SHP77 treated with DMSO at 0.1 percent for 48 hours (cell line): Measurements from ENCODE around the gene SIPA1L3.
A peak's percentile ranks its signal among the peaks of the same experiment; 100 is the strongest.

Experiments
- DNase-seq: peaks from one replicate; lab custom pipeline; 2025; lab: John Stamatoyannopoulos, UW

SIPA1L3 gene

DNA sequence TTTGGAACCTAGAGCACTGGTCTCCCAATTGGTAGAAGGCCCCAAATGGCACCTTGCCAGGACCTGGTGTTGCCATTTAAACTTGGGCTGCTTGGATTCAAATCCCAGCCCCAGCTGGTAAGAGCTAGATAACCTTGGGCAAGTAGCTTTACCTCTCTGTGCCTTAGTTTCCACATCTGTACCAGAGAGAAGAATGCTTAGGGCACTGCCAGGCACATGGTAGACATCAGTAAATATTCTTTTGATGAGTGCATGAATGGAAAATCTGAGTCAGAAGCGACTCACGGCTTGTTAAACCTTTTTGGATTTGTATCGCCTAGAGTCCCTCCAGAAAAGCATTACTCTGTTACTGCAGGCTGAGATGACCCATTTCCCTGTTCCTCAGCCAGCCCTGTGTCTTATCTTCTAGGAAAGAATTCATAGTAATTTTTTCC lies 90.9 kb downstream of the SIPA1L3 start:
- no peak for DNase-seq

DNA sequence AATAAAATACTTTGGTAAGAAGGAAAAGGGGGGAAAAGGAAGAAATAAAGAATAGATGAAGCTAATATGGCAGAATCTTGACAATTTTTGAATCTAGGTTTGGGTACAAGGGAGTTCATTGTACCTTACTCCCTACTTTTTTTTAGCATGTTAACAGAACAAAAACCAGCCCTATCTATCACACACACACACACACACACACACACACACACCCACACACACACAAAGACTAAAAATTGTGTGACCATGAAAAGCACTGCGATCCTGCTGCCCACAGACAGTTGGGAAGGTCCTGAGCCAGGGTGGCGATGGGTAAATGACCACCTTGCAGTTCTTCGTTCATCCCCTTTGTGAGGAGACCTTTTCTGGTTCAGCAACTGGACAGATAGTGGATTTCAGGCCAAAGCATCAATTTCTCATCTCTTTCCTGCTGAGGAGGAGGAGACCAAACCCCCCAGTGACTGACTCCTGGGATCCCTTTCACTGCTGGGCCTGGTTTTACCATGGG lies 91.8 kb downstream of the SIPA1L3 start:
- no peak for DNase-seq

DNA sequence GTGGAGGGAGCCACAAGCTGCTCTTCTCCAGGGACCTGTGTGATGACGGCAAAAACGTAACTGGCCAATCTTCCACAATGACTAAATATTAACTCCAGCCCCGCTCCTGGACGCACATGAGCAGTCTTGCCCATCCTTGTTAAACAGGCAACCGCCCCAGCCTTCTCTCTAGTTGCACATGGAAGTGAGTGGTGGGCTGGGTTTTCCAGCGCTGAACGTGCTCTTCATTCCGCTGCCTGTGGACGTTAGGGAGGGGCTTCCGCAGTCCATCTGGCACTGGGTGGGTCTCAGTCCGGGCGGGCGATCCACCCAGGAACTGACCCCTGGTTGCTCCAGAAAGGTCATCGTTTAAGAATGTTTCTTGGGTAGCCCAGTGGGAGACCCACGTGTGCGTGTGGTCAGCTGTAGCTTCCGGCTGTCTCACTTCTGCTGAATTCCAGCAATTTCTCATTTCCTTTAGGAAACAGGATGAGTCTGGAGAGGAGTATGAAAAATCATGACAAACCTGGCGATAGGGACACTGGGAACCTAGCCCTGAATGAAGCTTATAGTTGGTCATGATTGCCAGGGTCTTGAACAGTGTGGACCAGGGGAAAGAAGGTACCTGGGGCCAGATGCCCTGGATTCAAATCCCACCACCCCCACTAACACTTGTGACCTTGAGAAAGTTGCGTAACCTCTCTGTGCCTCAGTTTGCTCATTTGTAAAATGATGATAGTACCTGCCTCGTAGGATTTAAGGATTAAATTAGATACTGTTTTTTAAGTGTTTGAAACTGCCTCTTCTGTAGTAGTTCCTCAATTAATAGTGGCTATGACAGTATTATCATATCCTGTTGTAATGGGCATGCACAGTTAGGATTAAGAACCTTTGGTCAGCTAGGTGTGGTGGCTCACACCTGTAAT lies 92.6 kb downstream of the SIPA1L3 start:
- DNase-seq, result no peak

DNA sequence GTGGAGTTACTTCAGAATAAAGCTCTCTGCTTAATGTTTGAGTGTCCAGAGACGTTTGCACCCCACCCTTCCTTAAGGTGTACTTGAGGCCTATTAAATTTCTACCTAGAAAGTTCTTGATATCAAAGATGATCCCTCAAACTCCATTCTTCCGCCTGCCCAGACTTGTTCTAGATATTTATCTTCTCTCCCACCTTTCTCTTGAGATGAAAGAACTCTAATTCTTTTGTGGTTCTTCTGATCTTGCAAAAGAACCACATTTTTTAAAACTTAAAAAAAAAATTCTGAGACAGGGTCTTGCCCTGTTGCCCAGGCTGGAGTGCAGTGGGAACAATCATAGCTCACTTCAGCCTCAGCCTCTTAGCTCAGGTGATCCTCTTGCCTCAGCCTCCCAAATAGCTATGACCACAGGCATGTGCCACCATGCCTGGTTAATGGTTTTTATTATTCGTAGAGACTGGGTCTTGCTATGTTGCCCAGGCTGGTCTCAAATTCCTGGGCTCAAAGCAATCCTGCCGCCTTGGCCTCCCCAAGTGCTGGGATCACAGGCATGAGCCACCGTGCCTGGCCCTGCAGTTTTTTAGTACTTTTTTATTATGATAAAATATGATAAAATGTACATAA lies 94.3 kb downstream of the SIPA1L3 start:
- DNase-seq, result no peak

DNA sequence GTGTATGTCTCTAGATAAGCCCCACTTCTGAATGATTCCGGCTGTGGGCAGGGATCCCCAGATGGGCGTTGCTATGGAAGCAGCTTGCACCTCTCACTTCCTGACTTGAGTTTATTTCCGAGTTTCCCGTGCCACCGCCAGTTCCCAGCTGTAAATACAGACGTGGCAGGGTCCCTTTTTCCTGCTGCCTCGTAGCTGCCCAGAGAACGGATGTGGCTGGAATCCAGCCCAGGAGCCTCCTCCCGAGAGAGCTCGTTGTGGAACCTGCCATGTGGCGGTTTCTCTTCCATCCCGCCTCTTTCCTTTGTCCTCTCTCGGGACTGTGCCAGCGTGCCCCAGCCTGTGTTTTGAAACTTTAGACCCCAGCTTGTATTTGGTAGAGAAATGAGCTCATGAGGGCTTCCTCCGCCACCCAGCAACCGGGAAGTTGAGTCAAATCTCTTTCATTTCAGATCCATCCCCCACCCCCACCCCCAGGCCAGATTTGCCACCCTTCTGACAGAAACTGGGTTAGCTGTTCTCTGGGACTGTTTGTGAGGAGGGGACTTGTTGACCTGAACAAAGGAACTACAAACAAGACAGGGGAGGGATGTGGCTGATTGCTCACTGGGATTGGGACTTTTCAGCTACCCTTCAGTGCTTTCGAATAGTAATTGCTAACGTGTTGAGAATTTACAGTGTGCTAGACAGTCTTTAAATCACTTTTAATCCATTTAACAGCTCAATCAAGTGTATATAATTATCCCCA lies 96.6 kb downstream of the SIPA1L3 start:
- DNase-seq, result peak; percentile 92

DNA sequence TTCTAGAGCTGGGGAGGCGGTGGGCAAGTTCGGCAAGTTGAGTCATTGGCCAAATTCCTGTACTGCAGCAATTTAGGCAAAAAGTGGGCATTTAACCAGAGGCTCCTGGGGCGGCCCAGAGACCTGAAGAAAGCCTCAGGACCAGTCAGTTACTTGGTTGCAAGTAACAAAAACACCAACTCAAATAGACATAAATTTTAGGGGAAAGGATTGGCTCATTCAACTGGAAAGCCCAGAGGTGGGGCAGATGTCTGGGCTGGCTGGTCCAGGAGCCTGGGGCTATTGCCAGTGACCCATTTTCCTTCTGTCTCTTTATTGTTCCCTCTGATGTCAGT lies 97.1 kb downstream of the SIPA1L3 start:
- no peak for DNase-seq

DNA sequence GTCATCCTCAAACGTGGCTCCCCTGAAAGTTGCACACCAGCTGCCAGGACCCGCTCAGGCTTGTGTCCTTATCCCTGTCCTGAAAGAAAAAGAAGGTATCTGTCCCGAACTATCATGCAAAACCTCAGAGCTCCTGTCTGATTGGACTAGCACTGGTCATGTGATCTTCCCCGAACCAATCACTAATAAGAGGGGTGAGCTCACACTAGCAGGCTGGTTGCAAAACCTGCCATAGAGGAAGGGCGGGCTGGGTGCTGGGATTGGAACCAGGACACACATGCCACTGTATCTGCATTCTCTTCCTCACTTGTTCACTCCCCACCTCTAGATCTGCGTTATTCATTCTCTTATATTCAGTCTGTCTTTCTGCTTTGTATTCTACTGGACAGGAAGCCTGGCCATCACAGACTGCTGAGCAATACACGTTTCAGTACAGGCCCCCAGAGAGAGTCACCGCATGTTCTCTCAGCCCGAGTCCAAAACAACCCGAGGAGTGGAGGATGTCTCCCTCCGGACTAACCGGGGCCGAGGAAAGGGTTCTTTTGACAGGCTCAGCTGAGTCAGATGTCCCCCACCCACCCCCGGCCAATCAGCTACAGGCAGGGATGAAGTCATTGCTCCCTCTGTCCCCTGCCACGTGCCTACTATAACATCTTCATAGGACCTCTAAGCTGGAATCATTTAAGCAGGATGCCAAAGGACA lies 97.7 kb downstream of the SIPA1L3 start:
- DNase-seq, result peak; percentile 97

DNA sequence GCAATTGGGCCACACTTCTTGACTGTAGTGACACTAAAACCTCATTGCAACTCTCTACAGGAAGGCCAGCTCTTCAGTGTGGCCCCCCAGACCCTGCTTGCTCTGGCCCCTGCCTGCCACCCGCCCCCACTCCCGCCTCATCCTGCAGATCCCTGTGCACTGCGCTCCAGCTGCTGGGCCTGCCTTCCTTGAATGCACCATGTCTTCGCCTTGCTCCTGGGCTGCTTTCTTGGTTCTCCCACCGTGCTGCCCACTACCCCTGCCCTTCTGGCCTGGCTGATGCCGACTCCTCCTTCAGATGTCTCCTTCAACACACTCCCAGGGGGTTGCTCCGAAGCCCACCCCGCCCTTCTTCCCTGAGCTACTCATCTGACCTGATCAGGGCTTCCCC lies 98.2 kb downstream of the SIPA1L3 start:
- DNase-seq, result no peak

DNA sequence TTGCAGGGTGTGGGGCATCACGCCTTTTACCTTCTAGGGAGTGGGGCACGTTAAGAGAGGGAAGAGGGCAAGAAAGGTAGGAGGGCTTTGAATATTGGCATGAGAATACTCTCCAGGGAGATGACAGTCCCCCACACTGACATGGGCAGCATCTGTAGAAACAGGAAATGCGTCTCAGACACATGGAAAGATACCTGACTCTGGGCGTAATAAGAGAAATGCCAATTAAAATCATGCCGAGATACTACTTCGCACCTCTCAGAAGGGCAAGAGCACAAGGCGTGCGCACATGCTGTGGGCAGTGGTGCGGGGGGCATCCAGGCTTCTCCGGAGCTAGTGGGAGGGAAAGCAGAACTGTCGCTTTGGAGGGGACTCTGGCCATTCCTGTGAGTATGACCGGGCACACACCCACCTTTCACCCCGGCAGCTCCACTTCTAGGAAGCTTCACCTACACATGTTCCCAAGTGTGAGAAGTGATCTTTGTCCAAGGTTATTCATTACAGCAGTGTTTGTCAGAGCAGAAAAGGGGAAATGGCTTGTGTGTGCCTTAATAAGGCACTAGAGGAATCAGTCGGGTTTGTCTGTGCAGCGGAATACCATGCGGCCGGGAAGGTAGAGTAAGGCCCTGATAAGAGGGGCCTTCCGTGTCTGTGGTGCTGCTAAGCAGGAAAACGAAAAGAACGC lies 99.5 kb downstream of the SIPA1L3 start:
- DNase-seq, result no peak

DNA sequence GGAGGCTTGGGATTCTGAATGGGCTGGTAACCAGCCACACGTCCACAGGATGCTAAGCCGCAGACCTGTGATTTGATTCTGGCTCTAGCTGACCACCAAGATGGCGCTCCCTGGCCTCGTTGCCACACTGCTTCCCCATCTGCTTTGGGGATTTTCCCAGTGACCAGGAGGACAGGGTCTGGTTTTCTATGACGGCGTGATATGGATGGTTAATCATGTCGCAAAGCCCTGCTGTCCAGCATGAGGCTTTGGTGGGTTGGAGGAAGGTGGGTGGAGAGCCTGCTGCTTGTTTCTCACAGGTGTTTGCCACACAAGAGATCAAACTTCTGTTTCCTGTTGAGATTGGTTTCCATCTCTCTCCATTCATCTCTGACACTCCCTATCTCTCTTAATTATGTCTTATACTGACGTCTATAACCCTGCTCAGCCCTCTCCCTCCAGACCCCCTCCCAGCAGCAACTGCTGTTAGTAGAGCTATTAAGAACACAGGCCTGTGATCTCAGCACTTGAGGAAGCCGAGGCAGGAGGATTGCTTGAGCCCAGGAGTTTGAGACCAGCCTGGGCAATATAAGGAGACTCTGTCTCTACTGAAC lies 102.7 kb downstream of the SIPA1L3 start:
- no peak for DNase-seq

DNA sequence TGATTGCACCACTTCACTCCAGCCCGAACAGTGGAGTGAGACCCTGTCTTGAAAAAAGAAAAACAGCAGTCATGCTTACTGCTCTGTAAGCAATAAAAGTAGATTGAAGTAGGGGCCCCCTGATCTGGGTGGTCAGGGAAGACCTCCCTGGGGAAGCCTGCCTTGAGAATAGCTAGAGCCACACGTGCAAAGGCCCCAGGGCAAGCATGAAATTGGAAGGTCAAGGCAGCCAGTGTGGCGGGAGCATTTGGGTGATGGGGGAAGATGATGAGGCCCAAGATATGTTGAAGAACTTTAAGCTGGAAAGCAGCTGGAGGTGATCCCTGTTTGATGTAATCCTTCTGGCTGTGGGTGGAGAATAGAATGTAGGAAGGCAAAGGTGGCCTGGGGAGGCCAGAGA lies 104.4 kb downstream of the SIPA1L3 start:
- no peak for DNase-seq

DNA sequence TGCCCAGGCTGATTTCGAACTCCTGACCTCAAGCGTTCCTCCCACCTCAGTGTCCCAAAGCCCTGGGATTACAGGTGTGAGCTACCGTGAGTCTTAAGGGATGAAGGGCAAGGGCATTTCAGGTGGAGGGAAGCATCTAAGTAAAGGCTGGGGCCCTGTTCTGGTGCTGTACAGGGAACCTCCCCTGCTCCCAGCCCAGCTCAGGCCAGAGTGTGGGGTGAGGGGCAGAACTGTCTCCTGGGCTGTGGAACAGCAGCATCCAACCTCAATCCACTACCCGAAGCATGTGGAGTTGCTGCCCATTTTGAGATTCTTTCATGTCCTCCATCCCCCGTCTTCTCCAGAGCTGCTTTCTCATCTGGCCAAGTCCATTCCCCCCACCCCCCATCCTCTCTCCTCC lies 105.3 kb downstream of the SIPA1L3 start:
- no peak for DNase-seq

DNA sequence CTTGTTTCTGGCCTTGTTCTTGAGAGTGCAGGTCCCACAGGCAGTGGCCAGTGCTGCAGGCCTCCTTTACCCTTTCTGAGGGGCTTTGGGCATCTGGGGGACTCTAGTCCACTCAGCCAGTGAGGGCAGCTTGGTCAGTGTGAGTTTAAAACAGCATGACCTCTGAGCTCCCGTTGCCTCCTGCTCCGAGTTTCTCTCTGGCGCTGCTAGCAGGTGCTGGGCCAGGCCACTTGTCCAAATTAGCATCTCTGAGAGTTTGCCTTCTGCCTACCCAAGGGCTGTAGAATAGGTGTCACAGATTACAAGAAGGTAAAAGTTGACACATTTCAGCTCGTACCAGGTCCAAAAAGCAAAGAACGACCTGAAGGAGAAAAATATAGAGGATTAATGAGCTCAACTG lies 105.9 kb downstream of the SIPA1L3 start:
- DNase-seq, result no peak

DNA sequence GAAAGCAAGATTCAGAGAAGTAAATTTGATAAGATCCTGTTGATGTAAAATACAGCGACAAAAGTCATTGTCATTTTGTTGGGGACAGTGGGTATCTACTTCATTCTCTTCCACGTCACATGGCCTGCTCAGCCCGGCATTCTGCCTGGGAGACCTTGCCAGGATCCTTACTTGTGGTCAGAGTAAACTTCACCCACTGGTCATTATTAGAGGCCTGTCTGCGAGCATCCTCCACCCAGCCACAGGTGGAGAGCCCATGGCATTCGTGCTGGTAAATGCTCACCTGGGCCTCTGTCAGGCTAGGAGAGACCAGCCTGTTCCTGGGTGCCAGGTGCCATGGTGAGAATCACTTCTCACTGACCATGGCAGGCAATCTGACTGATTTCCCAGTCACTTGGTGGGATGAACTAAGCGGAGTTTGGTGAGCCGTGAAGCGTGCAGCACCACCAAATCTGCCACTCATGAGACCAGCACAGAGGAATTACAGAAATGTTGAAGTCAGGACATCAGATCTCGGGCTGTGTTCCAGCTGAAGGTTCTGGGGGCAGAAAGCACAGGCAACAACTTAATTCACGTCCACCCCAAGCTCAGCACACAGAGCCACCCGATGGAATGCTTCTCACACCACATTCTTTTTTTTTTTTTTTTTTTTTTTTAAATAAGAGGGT lies 107.0 kb downstream of the SIPA1L3 start:
- no peak for DNase-seq

DNA sequence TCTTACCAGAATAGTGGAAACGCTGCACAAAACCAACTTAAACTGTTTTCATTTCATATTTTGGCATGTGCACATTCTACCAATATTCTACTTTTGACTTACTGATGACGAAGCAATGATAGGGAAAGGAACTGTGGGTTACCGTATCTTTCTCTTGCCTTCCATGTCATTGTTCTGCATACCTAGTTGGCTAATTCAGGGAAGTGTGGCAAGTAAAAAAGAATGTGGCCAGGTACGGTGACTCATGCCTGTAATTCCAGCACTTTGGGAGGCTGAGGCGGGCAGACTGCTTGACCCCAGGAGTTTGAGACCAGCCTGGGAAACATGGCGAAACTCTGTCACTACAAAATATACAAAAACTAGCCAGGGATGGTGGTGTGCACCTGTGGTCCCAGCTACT lies 108.2 kb downstream of the SIPA1L3 start:
- no peak for DNase-seq

DNA sequence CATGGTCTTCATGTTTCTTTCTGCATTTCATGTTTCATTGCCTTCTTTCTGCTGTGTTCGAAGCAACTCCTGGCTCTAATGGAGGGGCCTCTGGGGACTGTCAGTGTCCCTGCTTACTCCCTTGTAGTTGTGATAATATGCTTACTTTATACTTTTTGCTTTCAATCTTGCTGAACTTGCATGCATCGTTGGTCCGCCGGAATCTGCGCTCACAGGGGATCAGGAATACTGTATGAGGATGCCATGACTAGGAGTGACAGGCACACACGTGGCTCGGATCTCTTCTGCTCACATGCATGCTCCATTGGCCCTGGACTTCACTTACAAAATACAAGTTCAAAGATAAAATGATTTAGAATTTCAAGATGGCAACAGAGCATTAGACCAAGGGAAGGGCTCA lies 108.8 kb downstream of the SIPA1L3 start:
- DNase-seq, result no peak

DNA sequence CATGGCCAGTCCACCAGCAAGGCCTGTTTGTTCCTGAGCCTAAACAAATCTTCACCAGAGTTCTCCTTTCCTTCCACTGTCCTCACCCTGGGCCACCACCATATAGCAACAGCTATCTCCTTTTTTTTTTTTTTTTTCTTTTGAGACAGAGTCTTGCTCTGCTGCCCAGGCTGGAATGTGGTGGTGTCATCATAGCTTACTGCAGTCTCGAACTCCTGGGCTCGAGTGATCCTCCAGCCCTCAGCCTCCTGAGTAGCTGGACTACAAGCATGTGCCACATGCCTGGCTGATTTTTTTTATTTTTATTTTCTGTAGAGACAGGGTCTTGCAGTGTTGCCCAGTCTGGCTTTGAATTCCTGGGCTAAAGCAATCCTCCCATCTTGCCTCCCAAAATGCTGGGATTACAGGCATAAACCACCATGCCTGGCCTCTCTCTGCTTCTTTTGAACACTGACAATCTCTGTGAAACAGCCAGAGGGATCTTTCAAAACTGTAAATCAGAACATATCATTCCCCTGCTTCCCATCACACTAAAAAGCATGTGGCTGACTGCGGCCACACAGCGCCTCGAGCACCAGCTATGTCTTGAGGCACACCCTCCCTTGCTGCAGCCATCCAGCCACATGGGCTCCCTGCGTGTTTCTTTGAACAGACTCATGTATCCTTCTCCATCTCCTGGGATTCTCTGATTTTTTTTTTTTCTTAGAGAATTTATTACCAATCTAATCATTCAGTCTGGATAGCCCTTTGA lies 110.6 kb downstream of the SIPA1L3 start:
- DNase-seq, result no peak

DNA sequence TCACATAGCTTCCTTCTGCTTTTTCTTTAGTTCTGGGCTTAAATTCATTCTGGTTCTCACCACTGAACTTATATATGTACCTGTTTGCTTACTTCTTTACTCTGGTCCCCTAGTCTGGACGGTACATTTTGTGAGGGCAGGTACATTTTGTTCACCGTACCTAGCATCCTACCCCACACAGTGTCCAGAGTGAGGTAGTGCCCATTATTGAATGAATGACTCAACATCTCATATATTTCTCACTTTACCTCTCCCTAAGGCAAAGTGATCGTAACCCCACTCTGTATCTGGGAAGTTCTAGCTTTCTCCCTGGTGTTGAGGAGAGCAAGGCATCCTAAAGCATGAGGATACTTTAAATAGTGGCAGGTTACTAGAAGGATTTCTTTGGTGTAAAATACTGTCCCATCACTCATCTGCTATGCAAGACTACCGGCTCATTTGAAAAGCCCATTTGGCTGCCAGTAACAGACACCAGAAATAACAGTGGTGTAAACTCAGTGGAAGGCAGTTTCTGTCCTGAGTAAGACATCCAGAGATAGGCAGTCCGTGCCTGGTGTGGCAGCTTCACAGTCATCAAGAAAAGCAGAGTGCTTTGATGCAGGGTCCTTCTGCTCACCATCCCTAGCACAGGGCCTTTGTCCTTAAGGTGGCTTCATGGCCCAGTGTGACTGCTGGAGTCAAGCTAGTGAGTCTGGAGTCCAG lies 111.8 kb downstream of the SIPA1L3 start:
- DNase-seq, result no peak

DNA sequence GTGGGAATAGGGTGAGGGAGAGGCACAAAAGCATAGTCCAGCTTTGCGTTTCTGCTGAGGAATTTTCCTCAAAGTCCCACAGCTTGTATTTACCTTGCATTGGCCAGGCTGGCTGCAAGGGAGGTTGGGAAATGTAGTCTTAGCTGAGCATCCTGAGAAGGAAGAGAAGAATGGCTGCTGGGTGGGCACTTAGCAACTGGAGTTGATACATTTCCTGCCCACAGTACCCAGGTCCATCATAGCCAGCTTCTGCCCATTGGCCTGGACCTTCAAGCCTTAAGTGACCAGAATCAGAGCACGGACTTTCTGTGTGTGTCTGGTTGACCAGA lies 112.4 kb downstream of the SIPA1L3 start:
- no peak for DNase-seq
